ENCODE results near the gene DRD2. TPM values are rescaled to one million over a fixed set of nuclear protein-coding genes. Genes with fewer than 3 reads are reported as not detected.

Gene DRD2
- total RNA-seq, 1 donor from 2014 or later = not detected

DNA sequence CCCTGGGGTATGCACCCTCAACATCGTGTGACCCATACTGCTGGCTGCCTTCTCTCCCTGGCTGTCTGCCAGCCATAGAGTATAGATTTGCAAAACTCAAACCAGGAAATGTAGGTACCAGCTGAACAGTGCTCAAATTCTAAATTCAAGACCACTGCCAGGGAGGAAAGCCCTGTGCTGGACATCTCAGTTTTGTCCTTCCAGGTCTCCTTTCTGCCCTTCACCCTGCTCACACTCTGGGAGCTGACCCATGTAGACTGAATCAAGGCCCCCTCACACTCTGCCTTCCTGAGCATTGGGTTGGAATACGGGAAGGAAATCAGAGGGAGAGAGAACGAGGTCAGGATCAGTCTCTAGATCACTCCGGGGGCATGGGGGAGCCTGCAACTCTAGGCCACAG, 12.4 kb upstream of the DRD2 start:
- intact Hi-C loops (cut with micrococcal nuclease) = no loop called here

DNA sequence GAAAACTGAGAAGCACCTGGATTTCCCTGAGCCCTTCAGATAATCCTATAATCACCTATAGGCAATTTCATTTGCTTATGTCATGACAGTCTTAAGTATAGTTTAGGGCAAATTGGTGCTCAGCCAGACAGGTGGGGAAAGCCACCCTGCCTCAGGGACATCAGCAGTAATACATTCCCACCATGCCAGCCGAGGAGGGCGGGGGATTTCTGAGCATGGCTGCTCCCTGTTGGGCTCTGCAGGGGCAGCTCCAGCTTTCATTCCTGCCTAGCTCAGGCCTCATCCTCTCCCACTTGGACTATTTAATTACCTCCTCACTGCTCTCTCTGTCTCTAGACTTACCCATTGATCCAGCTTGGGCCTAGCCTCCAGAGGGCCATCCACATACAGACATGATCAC, 9.0 kb upstream of the DRD2 start:
- intact Hi-C loops (cut with micrococcal nuclease) = no loop called here

DNA sequence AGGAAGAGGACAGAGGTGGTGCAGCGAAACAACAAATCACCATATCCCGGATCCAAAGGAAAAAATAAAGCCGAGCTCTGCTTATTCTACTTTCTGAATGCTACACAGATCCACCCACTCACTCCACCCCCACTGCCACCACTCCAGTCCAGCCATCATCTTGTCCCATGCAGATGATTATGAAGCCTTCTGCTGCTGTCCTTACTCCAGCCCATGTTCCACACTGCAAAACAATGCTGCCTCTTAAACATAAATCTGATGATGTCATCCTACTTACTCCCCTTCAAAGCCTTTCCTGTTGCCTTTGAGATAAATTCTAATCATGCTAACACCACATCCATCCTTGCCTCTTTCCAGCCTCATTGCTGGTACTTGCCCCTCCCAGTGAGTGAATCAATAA, 6.5 kb upstream of the DRD2 start:
- intact Hi-C loops (cut with micrococcal nuclease) = no loop called here

DNA sequence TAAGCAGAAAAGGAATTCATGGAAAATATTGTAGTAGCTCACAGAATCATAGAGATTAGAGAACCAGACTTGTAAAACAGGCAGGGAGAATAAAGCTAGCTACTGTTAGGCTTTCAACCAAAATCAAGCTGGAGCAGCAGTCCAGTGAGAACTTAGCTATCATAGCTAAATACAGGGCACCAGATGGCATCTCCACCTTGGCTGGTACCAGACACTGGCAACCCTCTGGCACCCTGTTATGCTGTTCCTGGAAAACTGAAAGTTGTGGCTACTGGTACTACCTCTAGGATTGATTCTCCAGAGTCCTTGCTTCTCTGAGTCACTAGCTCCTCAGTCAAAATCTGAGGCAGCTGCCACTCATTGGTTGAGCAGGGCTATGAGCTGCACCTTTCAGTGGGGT, 6.0 kb upstream of the DRD2 start:
- intact Hi-C loops (cut with micrococcal nuclease) = no loop called here

DNA sequence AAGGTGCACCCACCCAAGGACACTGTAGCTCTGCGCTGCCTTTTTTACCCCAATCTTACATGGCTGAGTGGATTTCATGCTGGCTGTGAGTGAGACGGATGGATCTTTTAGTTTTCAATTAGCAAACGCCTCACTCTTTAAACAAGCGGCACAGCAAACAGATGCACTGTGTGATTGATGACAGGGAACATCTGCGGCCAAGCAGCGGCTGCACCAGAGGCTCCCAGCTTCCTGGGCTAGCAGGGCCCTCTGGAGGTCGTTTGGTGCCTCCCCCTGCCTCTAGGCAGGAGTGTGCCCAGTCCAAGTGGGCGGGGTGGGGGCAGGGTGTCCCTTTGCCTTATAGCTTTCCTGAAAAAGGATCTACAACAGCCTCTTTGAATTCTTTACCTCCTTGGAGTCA, 2.1 kb upstream of the DRD2 start:
- intact Hi-C loops (cut with micrococcal nuclease) = loop anchor here (10.0 kb wide), 1 partner anchor 517 kb away; no protein-coding TSS in a partner anchor

DNA sequence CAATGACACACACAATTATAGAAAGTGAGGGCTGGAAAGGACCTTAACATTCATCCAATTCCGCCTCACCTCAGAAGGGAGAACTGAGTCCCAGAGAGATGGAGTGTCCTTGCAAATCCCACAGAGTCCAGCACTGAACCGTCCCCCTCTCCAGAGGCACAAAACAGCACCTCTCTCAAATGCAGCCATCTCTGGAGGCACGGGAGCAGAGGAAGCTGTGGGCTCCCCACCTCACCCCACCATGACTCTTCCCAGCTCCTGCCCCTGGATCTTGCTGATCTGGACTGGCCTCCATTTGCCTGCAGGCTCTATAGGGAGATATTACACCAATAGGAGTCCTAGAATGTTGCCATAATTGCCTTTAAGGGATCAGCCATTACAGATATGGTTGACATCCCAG, 1.4 kb upstream of the DRD2 start:
- intact Hi-C loops (cut with micrococcal nuclease) = loop anchor here (10.0 kb wide), 1 partner anchor 518 kb away; no protein-coding TSS in a partner anchor

DNA sequence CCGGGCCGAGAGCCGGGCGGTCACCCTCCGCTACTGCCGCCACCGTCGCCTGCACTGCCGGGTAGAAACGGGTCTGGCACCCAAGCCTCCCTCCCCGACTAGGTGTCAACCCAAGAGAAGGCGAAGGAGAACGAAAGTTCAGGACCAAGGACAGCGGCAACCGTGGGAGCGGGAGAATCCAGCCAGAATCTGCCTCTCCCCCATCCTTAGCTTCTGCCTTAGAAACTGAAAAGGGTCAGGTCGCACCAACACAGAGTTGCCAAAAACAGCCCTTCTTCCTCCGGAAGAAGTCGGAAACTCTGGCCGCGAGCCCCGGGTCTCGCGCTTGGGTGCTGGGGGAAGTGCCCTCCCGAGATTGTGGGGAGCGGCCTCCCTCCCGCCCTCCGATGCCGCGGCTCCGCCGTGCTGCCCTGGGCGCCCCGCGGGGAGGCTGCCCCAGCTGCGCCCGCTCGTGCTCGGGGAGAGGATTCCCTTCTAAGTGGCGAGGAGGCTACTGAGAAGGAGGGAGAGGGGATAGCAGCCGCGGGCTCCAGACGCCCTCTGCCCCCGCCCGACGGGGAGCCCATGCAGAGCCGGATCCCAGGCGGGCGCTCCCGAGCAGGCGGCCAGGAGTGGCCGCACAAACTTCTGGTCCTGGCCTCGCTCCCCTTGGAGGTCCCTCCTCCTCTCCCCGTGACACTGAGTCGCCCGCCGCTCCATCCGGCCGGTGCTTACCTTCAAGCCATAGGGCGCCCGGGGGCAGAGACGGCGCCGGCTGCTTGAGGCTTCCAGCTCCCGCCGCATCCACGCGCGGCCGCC, 637 bp downstream of the DRD2 start:
- intact Hi-C loops (cut with micrococcal nuclease) = loop anchor here (10.0 kb wide), 1 partner anchor 520 kb away; no protein-coding TSS in a partner anchor

DNA sequence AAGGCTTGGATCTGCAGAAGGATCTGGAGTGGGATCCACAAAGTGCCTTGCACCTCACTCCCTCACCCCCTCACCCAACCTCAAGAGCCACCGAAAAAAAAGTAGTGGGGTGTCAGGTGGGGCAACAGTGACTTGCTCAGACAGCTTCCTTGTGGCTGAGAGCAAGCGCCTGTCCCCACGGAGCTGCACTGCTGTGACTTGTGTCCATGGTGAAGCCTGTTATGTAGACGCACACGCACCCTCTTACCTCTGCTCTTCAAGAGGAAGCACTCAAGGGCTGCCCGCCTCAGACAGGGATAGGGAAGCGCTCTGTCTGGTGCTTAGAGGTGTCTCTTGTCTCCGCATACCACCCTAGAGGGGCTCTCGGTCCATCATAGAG, 1.2 kb downstream of the DRD2 start:
- intact Hi-C loops (cut with micrococcal nuclease) = loop anchor here (10.0 kb wide), 1 partner anchor 521 kb away; no protein-coding TSS in a partner anchor

DNA sequence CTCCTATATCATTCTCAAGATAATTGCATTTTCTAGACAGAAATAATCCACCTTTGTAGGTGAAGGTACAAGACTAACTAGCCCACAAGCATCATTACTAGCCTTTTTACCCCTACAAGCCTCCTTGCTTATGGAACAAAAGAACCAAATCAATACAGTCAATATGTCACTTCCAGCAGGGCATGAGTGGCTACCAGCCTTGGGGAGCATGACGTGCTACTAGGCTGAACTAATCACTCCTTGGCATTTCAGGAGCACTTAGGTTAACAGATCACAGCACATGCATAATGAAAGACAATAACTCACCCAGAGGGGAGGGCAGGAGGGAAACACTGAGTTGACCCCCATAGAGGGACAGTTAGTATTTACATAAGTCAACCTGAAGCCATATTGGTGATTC, 2.7 kb downstream of the DRD2 start:
- intact Hi-C loops (cut with micrococcal nuclease) = loop anchor here (10.0 kb wide), 1 partner anchor 522 kb away; no protein-coding TSS in a partner anchor

DNA sequence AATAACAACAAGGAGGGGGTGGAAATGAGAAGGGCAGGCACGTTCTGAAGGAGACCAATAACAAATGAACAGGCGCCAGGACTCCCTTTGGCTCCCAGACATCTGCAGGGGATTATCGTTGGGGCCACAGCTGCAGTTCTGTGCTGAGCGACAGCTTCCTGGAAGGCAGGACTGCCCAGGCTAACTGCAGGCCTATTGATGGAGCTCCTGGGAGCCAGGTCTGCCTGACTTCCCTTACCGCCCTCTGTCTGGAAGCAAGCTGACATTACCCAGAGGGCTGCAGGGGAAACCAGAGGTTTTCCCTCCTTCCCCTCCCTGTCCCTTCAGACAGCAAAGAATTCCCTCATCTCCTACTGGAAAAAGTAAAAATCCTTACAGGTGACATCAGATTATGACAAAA, 5.0 kb downstream of the DRD2 start:
- intact Hi-C loops (cut with micrococcal nuclease) = loop anchor here (10.0 kb wide), 1 partner anchor 525 kb away; no protein-coding TSS in a partner anchor

DNA sequence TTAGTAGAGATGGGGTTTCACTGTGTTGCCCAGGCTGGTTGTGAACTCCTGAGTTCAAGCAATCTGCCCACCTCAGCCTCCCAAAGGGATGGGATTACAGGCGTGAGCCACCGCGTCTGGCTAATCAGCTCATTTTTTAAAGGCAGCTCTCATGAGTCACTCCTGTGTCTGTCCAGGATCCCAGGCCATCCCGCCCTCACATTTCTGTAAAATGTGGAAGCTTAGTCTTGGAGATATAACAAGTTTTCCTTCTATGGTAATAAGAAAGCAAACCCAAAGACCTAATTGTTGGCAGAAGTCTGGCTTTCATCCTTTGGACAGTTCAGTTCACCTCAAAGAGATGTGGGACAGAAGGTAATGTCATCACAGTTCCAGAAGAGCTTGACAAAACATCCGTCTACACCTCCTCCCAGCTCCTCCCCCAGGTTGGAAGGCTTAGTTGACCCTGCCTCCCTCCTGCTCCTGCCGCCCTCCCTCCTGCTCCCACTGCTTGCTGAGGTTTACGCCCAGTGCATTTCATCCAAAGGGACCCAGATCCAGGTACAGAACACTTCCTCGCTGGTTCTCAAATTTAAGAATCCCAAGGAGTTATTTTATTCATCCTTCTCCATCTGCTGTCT, 6.4 kb downstream of the DRD2 start:
- intact Hi-C loops (cut with micrococcal nuclease) = no loop called here

DNA sequence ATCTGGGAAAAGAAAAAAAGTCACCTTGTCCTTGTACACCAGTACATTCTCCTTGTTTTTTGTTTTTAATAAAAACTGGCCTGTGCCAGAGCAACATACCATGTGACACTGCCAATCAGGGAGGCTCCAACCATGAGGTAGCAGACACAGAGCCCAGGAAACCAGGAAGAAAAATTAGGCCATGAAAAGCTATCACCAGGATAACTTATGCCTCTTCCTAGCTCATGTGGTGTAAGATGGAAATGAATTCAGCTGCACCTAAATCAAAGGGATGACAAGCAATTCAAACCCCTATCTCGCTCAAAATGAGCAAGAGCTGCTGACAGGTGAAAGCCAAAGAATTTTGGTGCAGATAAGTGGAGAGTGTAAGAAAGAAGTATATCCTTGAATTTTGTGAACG, 7.7 kb downstream of the DRD2 start:
- intact Hi-C loops (cut with micrococcal nuclease) = no loop called here

DNA sequence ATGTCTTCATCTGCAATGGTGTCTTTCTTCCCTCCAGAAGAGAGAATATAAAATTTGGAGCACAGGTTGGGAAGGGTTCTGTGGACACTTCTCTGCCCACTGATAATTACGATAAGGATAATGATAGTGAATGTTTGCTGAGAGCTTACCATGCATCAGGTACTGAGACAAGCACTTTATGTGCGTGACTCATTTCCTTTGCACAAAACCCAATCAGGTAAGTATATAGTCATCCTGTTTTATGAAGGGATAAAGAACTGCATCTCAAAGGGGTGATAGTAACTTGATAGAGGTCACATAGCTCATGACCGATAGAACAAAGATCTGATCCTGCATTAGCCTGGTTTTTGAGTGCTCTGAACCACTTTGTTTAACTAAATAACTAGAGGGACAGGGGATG, 9.4 kb downstream of the DRD2 start:
- intact Hi-C loops (cut with micrococcal nuclease) = no loop called here

DNA sequence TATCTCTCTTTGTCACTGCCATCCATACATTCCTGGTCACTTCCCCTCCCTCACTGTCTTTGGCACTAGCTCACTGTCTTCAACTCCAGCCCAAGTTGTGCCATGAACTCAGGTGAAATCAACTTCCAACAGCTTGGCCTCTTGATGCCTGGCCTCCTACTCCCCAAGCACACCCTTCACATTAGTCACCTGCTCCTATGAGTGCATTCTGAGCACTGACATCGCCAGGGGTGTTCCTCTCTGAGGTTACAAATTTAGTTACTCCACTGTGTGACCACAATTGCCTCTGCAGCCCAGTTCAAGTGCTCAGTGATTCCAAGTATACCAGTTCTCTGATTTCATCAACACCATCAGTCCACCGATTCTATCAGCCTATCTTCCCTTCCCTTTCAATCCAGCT, 10.8 kb downstream of the DRD2 start:
- intact Hi-C loops (cut with micrococcal nuclease) = no loop called here

DNA sequence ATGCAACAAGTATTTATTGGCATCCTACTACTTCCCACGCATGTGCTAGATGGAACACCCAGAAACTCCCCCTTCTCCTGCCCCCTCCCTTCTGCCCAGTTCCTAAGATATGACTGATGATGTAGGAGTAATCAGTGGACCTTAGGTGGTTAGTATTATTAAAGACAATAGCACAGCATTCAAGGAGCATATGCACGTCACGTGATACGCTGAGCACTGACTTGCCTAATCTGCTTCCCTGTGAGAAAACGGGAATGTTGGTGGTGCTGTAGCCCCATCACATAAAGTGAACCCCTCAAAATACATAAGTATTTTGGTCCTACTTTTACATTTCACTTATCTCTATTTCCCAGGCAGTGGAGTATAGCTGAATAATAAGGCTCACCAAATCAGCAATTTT, 12.4 kb downstream of the DRD2 start:
- intact Hi-C loops (cut with micrococcal nuclease) = no loop called here

DNA sequence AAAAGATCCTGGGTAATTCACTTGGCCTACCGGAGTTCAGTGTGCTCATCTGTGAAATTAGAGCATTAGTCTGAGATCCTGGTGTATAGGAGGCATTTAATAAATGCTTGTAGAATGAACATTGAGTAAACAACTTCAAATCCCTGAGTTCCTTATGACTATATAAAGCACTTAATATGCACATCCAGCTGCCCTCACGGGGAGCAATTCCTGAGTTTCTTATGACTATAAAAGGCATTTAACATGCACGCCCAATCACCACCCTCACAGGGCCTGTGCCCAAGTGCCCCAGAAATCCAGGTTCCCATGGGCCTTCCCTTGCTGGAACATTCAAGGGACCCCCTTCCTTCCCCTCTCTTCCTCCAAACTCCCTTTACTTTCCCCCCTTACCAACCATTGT, 13.6 kb downstream of the DRD2 start:
- intact Hi-C loops (cut with micrococcal nuclease) = no loop called here

DNA sequence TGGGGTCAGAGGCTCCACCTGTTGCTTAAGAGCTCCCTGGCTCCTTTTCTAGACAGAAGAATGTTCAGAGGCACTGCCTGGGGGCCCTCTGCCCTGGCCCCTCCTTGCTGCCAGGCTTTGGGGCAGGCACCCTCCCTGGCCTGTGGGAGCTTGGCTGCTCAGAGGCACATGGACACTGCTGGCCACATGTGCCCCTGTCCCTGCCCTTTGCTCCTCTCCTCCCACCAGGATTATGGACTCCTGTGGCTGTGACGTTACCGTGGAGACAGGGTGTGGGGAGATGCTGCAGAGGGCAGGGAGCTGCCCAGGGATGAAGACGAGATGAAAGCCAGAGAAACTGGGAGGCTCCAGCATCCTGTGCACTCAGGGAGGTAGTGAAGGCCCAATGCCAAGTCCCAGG, 14.7 kb downstream of the DRD2 start:
- intact Hi-C loops (cut with micrococcal nuclease) = no loop called here

DNA sequence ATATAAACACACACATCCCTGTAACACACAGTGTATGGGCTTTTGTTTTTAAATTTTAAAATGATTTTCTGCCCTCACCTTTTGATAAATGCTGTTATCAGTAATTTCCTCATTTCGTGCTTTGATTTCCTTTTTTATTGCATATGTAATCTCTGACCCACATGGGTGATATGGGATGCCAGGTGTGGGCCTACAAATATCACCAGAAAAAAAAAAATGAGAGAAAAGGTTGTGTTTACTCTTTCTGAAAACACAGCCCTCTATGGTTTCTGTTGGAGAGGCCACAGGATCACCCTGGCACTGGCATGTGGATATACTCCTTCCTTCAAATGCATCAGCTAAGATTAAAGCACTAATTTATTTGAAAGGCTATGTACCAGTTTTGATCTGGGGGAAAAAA, 17.0 kb downstream of the DRD2 start:
- intact Hi-C loops (cut with micrococcal nuclease) = no loop called here

DNA sequence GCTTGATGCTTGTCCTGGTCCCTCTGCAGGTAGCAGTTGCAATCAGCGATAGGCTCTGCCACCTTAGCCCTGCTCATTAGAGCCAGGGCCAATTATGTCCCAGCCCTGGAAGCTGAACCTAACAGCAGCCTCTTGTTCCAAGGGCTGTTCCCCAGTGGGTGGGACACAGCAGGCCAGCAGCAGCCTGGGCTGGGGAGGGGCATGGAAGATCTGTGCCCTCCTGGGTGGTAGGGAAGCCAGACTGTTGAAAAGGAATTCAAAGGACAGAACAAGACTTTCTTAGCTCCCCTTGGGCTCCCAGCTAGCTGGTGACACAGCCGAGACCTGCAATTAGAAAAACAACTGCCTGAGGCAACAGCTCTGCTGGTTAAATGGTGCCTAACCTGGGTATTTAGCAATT, 17.4 kb downstream of the DRD2 start:
- intact Hi-C loops (cut with micrococcal nuclease) = no loop called here

DNA sequence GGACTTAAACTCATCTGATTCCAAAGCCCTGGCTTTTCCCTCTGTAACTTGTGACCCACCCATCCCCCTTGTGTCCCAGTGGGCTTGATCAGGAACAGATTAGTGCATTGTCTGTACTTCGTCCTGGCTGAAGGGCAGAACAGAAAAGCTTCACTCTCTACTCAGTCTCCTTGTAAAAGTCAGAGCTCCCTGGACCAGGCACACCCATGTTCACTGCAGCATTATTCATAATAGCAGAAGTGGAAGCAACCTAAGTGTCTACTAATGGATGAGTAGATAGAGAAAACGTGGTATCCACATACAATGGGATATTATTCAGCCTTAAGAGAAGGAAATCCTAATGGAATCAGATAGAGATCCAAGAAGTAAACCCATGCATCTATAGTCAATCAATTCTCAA, 20.7 kb downstream of the DRD2 start:
- intact Hi-C loops (cut with micrococcal nuclease) = no loop called here

DNA sequence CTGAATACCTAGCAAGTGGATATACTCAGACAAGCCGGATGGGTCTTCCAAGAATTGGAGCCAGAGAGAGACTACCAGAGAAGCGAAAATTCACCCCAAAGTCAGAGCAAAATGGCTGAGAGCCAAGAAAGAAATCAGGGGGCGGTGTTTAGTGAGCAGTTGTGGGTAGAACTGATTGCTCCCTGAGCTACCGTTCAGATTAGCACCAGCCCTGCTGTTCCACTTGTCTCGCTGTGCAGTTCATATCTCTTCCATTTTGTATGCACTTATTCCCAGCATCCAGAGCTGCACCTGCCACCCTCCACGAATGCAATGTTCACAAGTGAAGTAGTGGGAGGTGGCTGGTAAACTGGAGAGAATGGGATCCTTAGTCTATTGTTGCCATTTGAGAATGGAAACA, 25.5 kb downstream of the DRD2 start:
- intact Hi-C loops (cut with micrococcal nuclease) = no loop called here

DNA sequence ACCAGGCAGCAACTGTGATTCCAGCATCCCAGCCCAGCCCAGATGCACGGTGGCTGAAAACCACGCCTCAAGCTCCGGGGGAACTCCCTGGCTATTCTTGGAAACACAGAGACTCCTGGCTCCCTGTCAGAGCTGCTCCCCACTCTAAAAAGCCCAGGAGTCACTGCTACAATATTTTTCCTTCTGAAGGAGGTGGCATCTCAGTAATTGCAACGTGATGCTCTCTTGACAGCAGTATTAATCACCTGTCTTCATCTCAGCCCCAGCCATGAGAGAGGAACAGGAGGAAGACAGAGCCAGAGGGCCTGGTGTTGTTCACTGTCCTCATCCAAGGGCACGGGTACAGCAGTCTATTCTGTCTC, 26.9 kb downstream of the DRD2 start:
- intact Hi-C loops (cut with micrococcal nuclease) = no loop called here

Data from T-helper 2 cell treated with Interferon-gamma antibody and Interleukin-4, amounts not matched to agents 100 ng/mL and 5 ng/mL, for 36 hours (primary cell).